Neural progenitor cell (in vitro differentiated cells): ENCODE results near the gene SLX4IP. TPM values are rescaled to one million over a fixed set of nuclear protein-coding genes. Genes with fewer than 3 reads are reported as not detected.
A peak's percentile ranks its signal among the peaks of the same experiment; 100 is the strongest.

Source experiments
- DNase-seq: peaks from one replicate; pipeline ENCODE4 v3.0.0-alpha.2; 2016; ENCODE audit warnings: low spot score
- H2AFZ ChIP-seq: fragments of 200-600 bp; sonication (generic); replicated peaks from 2 replicates; pipeline ENCODE4 v1.6.1; 2016; ENCODE audit warnings: antibody characterized with exemption
- H3F3A ChIP-seq: fragments of 200-600 bp; sonication (generic); 2 replicates; pipeline ENCODE4 v1.6.1; 2016; ENCODE audit warnings: antibody characterized with exemption, low read depth
- H3K27ac ChIP-seq: fragments of 200-600 bp; sonication (generic); 2 replicates; pipeline ENCODE4 v1.5.1; 2016; ENCODE audit warnings: mild to moderate bottlenecking
- H3K27me3 ChIP-seq: fragments of 200-600 bp; sonication (generic); 2 replicates; pipeline ENCODE4 v1.6.1; 2016; ENCODE audit warnings: mild to moderate bottlenecking, moderate library complexity
- H3K36me3 ChIP-seq: fragments of 200-600 bp; sonication (generic); 2 replicates; pipeline ENCODE4 v1.5.1; 2016
- H3K4me1 ChIP-seq: fragments of 200-600 bp; sonication (generic); 2 replicates; pipeline ENCODE4 v1.6.1; 2016; ENCODE audit warnings: mixed run types
- H3K4me2 ChIP-seq: fragments of 200-600 bp; sonication (generic); 2 replicates; pipeline ENCODE4 v1.6.1; 2016
- H3K4me3 ChIP-seq: fragments of 200-600 bp; sonication (generic); 2 replicates; pipeline ENCODE4 v1.5.1; 2016
- H3K79me2 ChIP-seq: fragments of 200-600 bp; sonication (generic); 2 replicates; pipeline ENCODE4 v1.6.1; 2016; ENCODE audit warnings: low read depth
- H3K9ac ChIP-seq: fragments of 200-600 bp; sonication (generic); 2 replicates; pipeline ENCODE4 v1.6.1; 2016
- H3K9me3 ChIP-seq: fragments of 200-600 bp; sonication (generic); 2 replicates; pipeline ENCODE4 v1.5.1; 2016; ENCODE audit warnings: low read depth
- H4K20me1 ChIP-seq: fragments of 200-600 bp; sonication (generic); 2 replicates; pipeline ENCODE4 v1.6.1; 2016; ENCODE audit warnings: low read depth
- H3K27ac Mint-ChIP-seq: 3 replicates; pipeline ENCODE4 v1.8.0; 2021; ENCODE audit warnings: mixed read lengths
- H3K27me3 Mint-ChIP-seq: 2 replicates; pipeline ENCODE4 v1.8.0; 2022; ENCODE audit warnings: low read depth, mild to moderate bottlenecking, inconsistent platforms, moderate library complexity, mixed read lengths; ENCODE audit not compliant: insufficient read depth
- H3K36me3 Mint-ChIP-seq: 3 replicates; pipeline ENCODE4 v1.8.0; 2021; ENCODE audit warnings: mixed read lengths
- H3K4me1 Mint-ChIP-seq: 3 replicates; pipeline ENCODE4 v1.8.0; 2021; ENCODE audit warnings: mixed read lengths
- H3K4me3 Mint-ChIP-seq: 3 replicates; pipeline ENCODE4 v1.8.0; 2021; ENCODE audit warnings: mild to moderate bottlenecking, moderate library complexity, mixed read lengths
- H3K9me3 Mint-ChIP-seq: 3 replicates; pipeline ENCODE4 v1.8.0; 2020; ENCODE audit warnings: mixed read lengths
- CTCF ChIP-seq: fragments of 200-600 bp; sonication (generic); IDR thresholded peaks from 2 replicates; pipeline ENCODE4 v1.5.1; 2017; ENCODE audit warnings: antibody characterized with exemption, mild to moderate bottlenecking
- EZH2 ChIP-seq: fragments of 200-600 bp; sonication (generic); IDR thresholded peaks from 2 replicates; pipeline ENCODE4 v1.6.1; 2017; ENCODE audit warnings: antibody characterized with exemption, mild to moderate bottlenecking, moderate library complexity
- EZH2phosphoT487 ChIP-seq: fragments of 200-600 bp; sonication (generic); IDR thresholded peaks from 2 replicates; pipeline ENCODE4 v1.6.1; 2017; ENCODE audit warnings: antibody characterized with exemption
- total RNA-seq: library from RNA; depleted of rRNA; stranded (reverse); fragments of >200 nt; gene quantifications from 2 replicates; pipeline ENCODE4 v1.2.3, GENCODE V29; 2015; ENCODE audit warnings: low replicate concordance

Gene SLX4IP
- total RNA-seq, 1 donor from 2014 or later, result 9.5 TPM

GRCh38 chr20:10655720-10656669 lies 220.9 kb downstream of the SLX4IP start:
- Mint-ChIP-seq H3K36me3 (peaks cover 72% of the 10 kb centered on the region), H3K9me3 (no peaks in the 10 kb centered on the region), H3K4me1 (peaks cover 93% of the 10 kb centered on the region), H3K27ac (peak overlapping the region; percentile 93), H3K4me3 (peak overlapping the region; percentile 48), H3K27me3 (peaks cover 9% of the 10 kb centered on the region)
- Histone ChIP-seq H3K4me1 (peaks cover 74% of the 10 kb centered on the region), H3K27me3 (no peaks in the 10 kb centered on the region), H3K4me3 (peak overlapping the region; percentile 21), H2AFZ (no peak overlapping the region), H3K27ac (peak overlapping the region; percentile 71), H3F3A (peaks cover 66% of the 10 kb centered on the region), H3K79me2 (peaks cover 89% of the 10 kb centered on the region), H3K9me3 (no peaks in the 10 kb centered on the region), H4K20me1 (peaks cover 98% of the 10 kb centered on the region), H3K9ac (no peak overlapping the region), H3K4me2 (peak overlapping the region; percentile 69), H3K36me3 (peaks cover 9% of the 10 kb centered on the region)
- TF ChIP-seq CTCF, result no peak
- peak; percentile 49 for TF ChIP-seq EZH2phosphoT487
- TF ChIP-seq EZH2, result no peak
- DNase-seq, result peak; percentile 93

GRCh38 chr20:10657453-10657852 lies 222.3 kb downstream of the SLX4IP start:
- Histone ChIP-seq H3K4me2 (peak overlapping the region; percentile 63), H3K9ac (no peak overlapping the region), H3K79me2 (peaks cover 89% of the 10 kb centered on the region), H3K36me3 (peaks cover 11% of the 10 kb centered on the region), H3K27me3 (no peaks in the 10 kb centered on the region), H3K4me3 (no peak overlapping the region), H3K9me3 (no peaks in the 10 kb centered on the region), H3F3A (peaks cover 63% of the 10 kb centered on the region), H3K4me1 (peaks cover 59% of the 10 kb centered on the region), H4K20me1 (peaks cover 98% of the 10 kb centered on the region), H2AFZ (no peak overlapping the region), H3K27ac (peak overlapping the region; percentile 64)
- H3K4me3 Mint-ChIP-seq, result peak overlapping the region; percentile 39
- H3K27ac Mint-ChIP-seq, result peak overlapping the region; percentile 18
- no peak for TF ChIP-seq EZH2phosphoT487
- no peak for TF ChIP-seq EZH2
- TF ChIP-seq CTCF, result no peak
- H3K9me3 Mint-ChIP-seq, result no peaks in the 10 kb centered on the region
- H3K36me3 Mint-ChIP-seq, result peaks cover 75% of the 10 kb centered on the region
- DNase-seq, result no peak
- H3K27me3 Mint-ChIP-seq, result peaks cover 6% of the 10 kb centered on the region
- H3K4me1 Mint-ChIP-seq, result peaks cover 90% of the 10 kb centered on the region

GRCh38 chr20:10658051-10658823 lies 223.1 kb downstream of the SLX4IP start:
- Mint-ChIP-seq H3K27me3 (peaks cover 6% of the 10 kb centered on the region), H3K27ac (peak overlapping the region; percentile 67), H3K4me1 (peaks cover 89% of the 10 kb centered on the region), H3K4me3 (peak overlapping the region; percentile 38), H3K36me3 (peaks cover 74% of the 10 kb centered on the region), H3K9me3 (no peaks in the 10 kb centered on the region)
- Histone ChIP-seq H3K4me2 (peak overlapping the region; percentile 6), H2AFZ (no peak overlapping the region), H3K4me1 (peaks cover 56% of the 10 kb centered on the region), H3K4me3 (no peak overlapping the region), H4K20me1 (peaks cover 98% of the 10 kb centered on the region), H3K27ac (no peak overlapping the region), H3K36me3 (peaks cover 9% of the 10 kb centered on the region), H3K27me3 (no peaks in the 10 kb centered on the region), H3K9me3 (no peaks in the 10 kb centered on the region), H3K9ac (no peak overlapping the region), H3K79me2 (peaks cover 89% of the 10 kb centered on the region), H3F3A (peaks cover 56% of the 10 kb centered on the region)
- DNase-seq, result no peak
- TF ChIP-seq EZH2phosphoT487, result no peak
- TF ChIP-seq CTCF, result no peak
- TF ChIP-seq EZH2, result no peak
